GM04503 (cell line): ENCODE results near the gene MYO1A.

Source experiments
- DNase-seq: peaks from one replicate; pipeline ENCODE4 v3.0.0-alpha.2; 2012; ENCODE audit warnings: low read depth

Gene MYO1A

GRCh38 chr12:57012600-57013465 is 37.1 kb downstream of the MYO1A start:
- no peak for DNase-seq

DNA sequence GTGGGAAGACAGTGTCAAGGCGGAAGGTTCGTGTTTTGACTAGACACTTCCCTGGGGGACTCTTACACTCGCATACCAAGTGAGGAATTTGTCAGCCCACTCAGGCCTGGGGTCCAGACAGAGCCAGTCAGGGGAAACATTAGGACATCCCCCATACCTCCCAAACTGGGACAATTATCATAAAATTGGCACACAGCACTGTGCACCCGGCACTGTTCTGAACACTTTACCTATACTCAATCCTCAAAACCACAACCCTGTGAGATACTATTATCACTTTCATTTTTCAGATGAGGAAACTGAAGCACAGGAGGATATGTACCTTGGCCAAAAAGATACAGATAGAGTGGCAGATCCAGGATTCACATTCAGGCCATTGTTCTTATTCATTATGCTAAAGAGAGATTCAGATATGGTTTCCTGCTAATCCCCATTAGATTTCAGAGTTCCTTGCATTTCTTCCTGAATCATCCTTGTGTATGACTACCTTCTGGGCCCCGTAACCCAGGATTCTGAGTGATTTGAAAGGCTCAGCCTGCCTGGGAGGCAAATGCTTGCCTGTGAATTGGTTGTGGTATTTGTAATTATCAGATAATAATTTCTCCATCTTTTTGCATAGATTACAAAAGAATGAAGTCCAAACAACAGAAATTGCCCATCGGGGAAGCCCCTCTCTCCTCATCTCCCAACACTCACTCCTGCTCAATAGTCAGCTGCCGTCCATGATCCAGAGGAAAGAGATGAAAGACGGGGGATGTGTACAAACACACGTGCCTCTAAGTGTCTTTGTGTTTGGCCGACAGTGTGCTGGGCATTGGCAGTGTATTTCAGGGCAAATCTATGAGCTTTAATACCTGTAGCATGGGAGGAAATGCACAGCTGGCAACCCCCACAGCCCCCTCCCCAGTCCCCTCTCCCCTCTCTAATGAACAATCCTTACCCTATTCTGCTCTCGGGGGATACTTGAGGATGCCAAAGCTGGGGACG is 38.2 kb downstream of the MYO1A start:
- no peak for DNase-seq

DNA sequence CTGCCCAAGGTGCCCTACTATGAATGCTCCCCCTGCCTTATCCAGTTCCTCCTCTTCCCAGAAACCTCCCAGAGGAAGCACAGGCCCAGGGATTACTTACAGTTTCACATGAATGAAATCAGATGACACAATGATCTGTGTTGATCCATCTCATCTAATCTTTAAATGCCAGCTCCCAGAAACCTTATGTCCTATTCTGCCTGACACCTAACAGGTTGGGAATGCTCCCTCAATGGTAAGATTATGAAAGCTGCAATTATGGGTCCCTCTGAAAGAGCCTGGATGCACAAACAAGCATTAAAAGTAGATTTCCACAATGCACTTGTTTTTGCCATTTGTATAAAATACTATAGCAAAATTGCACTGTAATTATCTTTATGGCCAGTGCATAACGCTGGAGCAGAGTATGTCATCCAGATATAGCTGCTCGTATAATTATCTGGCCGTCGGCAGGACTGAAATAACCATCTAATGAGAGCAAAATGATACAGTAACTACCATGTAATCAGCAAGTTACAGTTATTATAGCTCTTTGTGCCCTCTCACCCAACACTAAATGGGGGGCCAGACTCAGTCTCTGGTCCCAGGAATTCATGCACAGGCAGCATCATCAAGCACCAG is 39.2 kb downstream of the MYO1A start:
- no peak for DNase-seq

GRCh38 chr12:57009949-57010626 is 39.8 kb downstream of the MYO1A start:
- DNase-seq, result no peak

GRCh38 chr12:57008178-57008577 is 41.8 kb downstream of the MYO1A start:
- DNase-seq, result no peak

GRCh38 chr12:57006809-57007475 is 43.0 kb downstream of the MYO1A start:
- no peak for DNase-seq

DNA sequence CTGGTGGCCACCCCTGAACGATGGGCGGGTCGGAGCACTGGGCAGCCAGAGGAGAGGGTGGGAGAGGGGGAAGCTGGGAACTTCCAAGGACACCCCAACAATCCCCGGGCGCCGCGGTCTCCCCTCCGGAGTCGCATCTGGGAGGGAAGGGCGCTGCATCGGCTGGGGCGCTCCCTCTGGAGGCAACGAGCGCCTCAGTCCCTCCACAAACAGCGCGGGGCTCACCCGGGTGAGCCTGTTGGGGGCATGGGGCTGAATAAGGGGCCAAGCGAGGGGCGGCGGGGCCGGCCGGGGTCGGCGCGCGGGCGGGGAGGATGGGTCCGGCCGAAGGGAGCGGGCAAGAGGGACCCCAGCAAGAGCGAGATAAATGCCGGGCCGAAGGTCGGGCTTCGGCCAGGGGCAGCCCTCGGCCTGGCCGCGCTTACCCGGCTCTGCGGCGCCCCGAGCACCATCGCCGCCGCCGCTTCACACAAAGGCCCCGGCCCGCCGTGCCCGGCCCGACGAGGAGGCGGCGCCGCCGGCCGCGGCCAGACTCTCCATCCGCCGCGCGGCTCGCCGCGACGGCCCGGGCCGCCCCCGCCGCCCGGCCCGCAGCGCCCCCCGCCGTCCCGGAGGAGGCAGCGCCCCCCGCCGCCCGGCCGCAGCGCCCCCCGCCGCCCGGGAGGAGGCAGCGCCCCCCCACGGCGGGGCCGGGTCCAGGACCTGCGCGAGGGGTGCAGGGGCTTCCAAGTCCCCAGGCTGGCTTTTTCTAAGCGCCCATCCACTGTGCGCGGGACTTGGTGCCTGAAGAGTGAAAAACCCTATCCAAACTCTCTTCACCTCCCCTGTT is 43.7 kb downstream of the MYO1A start, which contains the start of gene ZBTB39:
Gene ZBTB39 (minus strand): TSS at position 567 of the 829 bp plus-strand sequence. CDS start 1,629 bp downstream, outside the sequence.
- no peak for DNase-seq

DNA sequence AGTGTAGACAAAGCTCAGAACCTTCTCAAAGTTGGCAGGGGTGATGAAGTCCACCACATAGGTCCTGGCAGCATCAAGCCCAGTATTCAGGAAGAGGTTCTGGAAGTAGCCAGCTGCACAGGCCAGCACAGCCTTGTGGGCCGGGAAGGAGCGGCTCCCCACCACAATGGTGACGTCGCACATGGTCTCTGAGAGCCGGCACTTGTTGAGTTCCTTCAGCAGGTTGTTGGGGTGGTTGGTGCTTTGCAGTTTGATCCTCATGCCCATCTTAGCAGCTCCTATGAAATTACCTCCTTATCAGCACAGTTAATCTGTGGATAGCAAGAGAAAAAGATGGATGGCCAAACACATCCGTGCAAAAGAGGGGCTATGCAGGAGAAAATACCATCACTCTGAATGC is 45.3 kb downstream of the MYO1A start:
- no peak for DNase-seq

DNA sequence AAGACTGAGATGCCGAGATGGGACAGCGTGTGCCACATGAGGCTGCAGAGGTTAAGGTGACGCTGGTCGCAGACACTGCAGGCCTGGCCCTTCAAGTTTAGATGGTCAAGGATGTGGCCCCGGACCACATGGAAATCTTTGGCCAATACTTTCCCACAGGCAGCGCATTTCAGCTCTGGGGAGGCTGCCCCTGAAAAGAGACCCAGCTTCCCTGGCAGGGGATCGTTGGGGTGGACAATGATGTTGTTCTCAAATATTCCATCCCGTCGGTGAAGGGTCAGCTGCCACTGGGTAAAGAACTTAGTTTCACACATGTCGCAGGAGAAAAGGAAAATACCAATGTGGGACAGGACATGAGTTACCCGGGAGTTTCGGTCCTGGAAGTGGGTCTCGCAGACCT is 46.5 kb downstream of the MYO1A start:
- DNase-seq, result no peak

GRCh38 chr12:57001448-57001906 is 48.5 kb downstream of the MYO1A start:
- DNase-seq, result no peak

GRCh38 chr12:57000393-57000792 is 49.5 kb downstream of the MYO1A start:
- no peak for DNase-seq

DNA sequence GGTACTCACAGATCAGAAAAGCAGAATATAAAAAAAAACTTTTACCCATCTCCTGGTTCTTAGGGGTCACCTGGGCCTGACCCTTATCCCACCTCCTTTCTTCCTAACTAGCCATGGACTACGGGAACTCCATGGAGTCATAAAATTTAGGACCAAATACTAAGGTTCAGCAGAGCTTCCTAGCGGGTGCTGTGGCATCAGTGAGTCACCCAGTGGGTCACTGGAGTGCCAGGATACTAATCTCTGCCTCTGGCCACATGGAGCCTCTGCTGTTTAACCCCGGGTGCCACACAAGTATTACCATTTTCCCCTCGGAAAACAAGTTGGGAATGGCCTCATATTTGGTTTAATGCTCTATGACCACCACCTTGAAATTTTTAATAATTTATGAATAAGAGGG is 50.5 kb downstream of the MYO1A start:
- DNase-seq, result no peak

- no peak for DNase-seq
Observed at GRCh38 chr12:56998981-56999380, 50.9 kb downstream of the MYO1A start.

- DNase-seq, result no peak
Observed at GRCh38 chr12:56998316-56998715, 51.6 kb downstream of the MYO1A start.

DNA sequence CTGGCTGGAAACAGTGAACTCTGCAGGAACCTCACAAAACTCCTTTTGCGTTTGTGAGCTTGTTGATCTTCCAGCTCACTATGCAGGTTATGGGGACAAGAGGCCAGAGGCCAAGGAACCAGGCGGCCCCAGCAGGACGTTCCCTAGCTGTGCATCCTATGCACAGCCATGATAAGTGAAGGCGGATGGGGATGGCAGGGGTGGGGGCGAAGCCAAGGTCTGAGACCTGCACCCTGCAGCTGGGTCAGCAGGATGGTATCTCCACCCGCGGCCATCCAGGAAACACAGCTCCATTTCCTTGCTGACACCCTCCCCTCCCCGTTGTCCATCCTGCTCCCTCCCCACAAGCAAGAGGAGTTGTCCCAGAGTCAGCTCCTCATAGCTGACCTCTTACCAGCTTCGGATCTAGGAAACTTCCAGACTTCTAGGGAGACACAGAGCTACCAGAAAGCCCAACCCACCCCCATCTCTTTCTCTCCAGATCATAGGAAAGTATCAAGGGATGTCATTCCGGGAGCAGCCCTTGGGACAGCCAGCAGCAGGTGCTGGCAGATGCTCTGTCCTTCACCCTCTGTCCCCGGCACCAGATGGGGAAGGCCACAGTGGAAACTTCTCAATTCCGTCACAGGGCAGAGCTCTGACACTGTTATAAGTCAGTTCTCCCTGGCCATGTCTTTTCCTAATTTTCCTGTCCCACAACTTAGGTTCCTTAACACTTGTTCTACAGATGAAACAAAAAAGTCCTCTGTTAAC is 53.0 kb downstream of the MYO1A start:
- no peak for DNase-seq

GRCh38 chr12:56995930-56996496 is 53.9 kb downstream of the MYO1A start:
- DNase-seq, result no peak

DNA sequence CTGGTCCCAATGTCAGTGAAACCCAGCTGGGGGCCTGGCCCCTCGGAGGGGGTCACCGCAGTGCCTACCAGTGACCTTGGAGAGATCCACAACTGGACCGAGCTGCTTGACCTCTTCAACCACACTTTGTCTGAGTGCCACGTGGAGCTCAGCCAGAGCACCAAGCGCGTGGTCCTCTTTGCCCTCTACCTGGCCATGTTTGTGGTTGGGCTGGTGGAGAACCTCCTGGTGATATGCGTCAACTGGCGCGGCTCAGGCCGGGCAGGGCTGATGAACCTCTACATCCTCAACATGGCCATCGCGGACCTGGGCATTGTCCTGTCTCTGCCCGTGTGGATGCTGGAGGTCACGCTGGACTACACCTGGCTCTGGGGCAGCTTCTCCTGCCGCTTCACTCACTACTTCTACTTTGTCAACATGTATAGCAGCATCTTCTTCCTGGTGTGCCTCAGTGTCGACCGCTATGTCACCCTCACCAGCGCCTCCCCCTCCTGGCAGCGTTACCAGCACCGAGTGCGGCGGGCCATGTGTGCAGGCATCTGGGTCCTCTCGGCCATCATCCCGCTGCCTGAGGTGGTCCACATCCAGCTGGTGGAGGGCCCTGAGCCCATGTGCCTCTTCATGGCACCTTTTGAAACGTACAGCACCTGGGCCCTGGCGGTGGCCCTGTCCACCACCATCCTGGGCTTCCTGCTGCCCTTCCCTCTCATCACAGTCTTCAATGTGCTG is 54.6 kb downstream of the MYO1A start:
- no peak for DNase-seq

GRCh38 chr12:56994231-56994746 is 55.6 kb downstream of the MYO1A start:
- DNase-seq, result no peak
